Ectodermal cell (in vitro differentiated cells): Measurements from ENCODE around the gene STX16.
"Not testable (repeated sequence)": the region's sequence is repeated elsewhere in the genome, so short reads cannot be mapped to it uniquely, and the experiment has no call there.

Source experiments
- H3K27ac ChIP-seq: 2 replicates; pipeline ENCODE4 v1.7.0; 2013; ENCODE audit warnings: mild to moderate bottlenecking, low read depth, low read length; ENCODE audit not compliant: insufficient read depth, poor library complexity, severe bottlenecking
- H3K27me3 ChIP-seq: 2 replicates; pipeline ENCODE4 v1.7.0; 2013; ENCODE audit warnings: mild to moderate bottlenecking, low read length; ENCODE audit not compliant: insufficient read depth, control insufficient read depth, poor library complexity, severe bottlenecking
- H3K36me3 ChIP-seq: one replicate; pipeline ENCODE4 v1.7.0; 2013; ENCODE audit warnings: low read length; ENCODE audit not compliant: control insufficient read depth, insufficient read depth
- H3K4me1 ChIP-seq: one replicate; pipeline ENCODE4 v1.7.0; 2013; ENCODE audit warnings: low read length; ENCODE audit not compliant: control insufficient read depth, insufficient read depth
- H3K4me3 ChIP-seq: 2 replicates; pipeline ENCODE4 v1.7.0; 2013; ENCODE audit warnings: low read depth, low read length, control low read depth; ENCODE audit not compliant: insufficient read depth
- H3K9me3 ChIP-seq: 2 replicates; pipeline ENCODE4 v1.7.0; 2013; ENCODE audit warnings: mild to moderate bottlenecking, low read length, moderate library complexity; ENCODE audit not compliant: control insufficient read depth
- WGBS, 2 experiments: methylation state at CpG; one replicate each; pipeline ENCODE4 v1.1.7; 2013; ENCODE audit warnings: missing lambda C conversion rate in 2 of 2; 5-methylcytosine and 5-hydroxymethylcytosine counted together

Gene STX16

GRCh38 chr20:58636983-58637421 is 14.1 kb upstream of the STX16 start:
- H3K4me1 ChIP-seq, result peaks cover 4% of the 10 kb centered on the region

GRCh38 chr20:58637466-58638213 is 13.4 kb upstream of the STX16 start:
- Histone ChIP-seq H3K9me3 (no peaks in the 10 kb centered on the region), H3K27me3 (no peaks in the 10 kb centered on the region), H3K4me3 (no peak overlapping the region), H3K4me1 (peaks cover 4% of the 10 kb centered on the region), H3K36me3 (no peaks in the 10 kb centered on the region), H3K27ac (no peak overlapping the region)
- WGBS, 2 experiments, result 92 to 93% methylated on average over 24 of the region's 24 CpGs

More at GRCh38 chr20:58636983-58637421, 14.1 kb upstream of the STX16 start:
- H3K27ac ChIP-seq, result no peak overlapping the region
- H3K36me3 ChIP-seq, result no peaks in the 10 kb centered on the region
- H3K4me3 ChIP-seq, result no peak overlapping the region
- H3K27me3 ChIP-seq, result no peaks in the 10 kb centered on the region
- H3K9me3 ChIP-seq, result no peaks in the 10 kb centered on the region
- WGBS, 2 experiments, result 55 to 59% methylated on average over 8 of the region's 8 CpGs

- WGBS, 2 experiments, result 94% methylated on average over 7 of the region's 7 CpGs
- no peak overlapping the region for H3K4me3 ChIP-seq
- H3K27me3 ChIP-seq, result no peaks in the 10 kb centered on the region
Observed at GRCh38 chr20:58638467-58639181, 12.5 kb upstream of the STX16 start.

GRCh38 chr20:58639182-58640146 is 11.6 kb upstream of the STX16 start:
- Histone ChIP-seq H3K4me3 (no peak overlapping the region), H3K36me3 (no peaks in the 10 kb centered on the region), H3K9me3 (no peaks in the 10 kb centered on the region), H3K4me1 (peaks cover 4% of the 10 kb centered on the region), H3K27me3 (no peaks in the 10 kb centered on the region), H3K27ac (no peak overlapping the region)
- WGBS, 2 experiments, result 92 to 93% methylated on average over 19 of the region's 19 CpGs

More at GRCh38 chr20:58638467-58639181, 12.5 kb upstream of the STX16 start:
- Histone ChIP-seq H3K27ac (no peak overlapping the region), H3K36me3 (no peaks in the 10 kb centered on the region), H3K4me1 (peaks cover 4% of the 10 kb centered on the region), H3K9me3 (no peaks in the 10 kb centered on the region)

- Histone ChIP-seq H3K4me3 (no peak overlapping the region), H3K27ac (no peak overlapping the region), H3K27me3 (no peaks in the 10 kb centered on the region), H3K4me1 (peaks cover 4% of the 10 kb centered on the region), H3K9me3 (no peaks in the 10 kb centered on the region), H3K36me3 (no peaks in the 10 kb centered on the region)
- 89 to 94% methylated on average over 9 of the region's 9 CpGs for WGBS, 2 experiments
Observed at GRCh38 chr20:58640446-58640845, 10.6 kb upstream of the STX16 start.

- Histone ChIP-seq H3K36me3 (no peaks in the 10 kb centered on the region), H3K4me1 (no peaks in the 10 kb centered on the region), H3K9me3 (no peaks in the 10 kb centered on the region), H3K27me3 (no peaks in the 10 kb centered on the region), H3K4me3 (no peak overlapping the region), H3K27ac (no peak overlapping the region)
- WGBS, 2 experiments, result 94 to 95% methylated on average over 9 of the region's 9 CpGs
Observed at GRCh38 chr20:58642441-58642840, 8.6 kb upstream of the STX16 start.

- 88 to 94% methylated on average over 9 of the region's 9 CpGs for WGBS, 2 experiments
- not testable (repeated sequence) for H3K4me3 ChIP-seq, H3K27ac ChIP-seq, H3K9me3 ChIP-seq, H3K4me1 ChIP-seq, H3K27me3 ChIP-seq, H3K36me3 ChIP-seq
Observed at GRCh38 chr20:58642896-58643295, 8.2 kb upstream of the STX16 start.

- Histone ChIP-seq H3K27me3 (peaks cover 14% of the 10 kb centered on the region), H3K4me3 (no peak overlapping the region), H3K4me1 (no peaks in the 10 kb centered on the region), H3K27ac (no peak overlapping the region), H3K36me3 (no peaks in the 10 kb centered on the region), H3K9me3 (no peaks in the 10 kb centered on the region)
- 94 to 96% methylated on average over 5 of the region's 5 CpGs for WGBS, 2 experiments
Observed at GRCh38 chr20:58645412-58645968, 5.6 kb upstream of the STX16 start.

GRCh38 chr20:58646257-58646656 is 4.8 kb upstream of the STX16 start:
- WGBS, 2 experiments, result 97 to 98% methylated on average over 3 of the region's 3 CpGs
- Histone ChIP-seq H3K9me3 (no peaks in the 10 kb centered on the region), H3K27ac (no peak overlapping the region), H3K4me1 (no peaks in the 10 kb centered on the region), H3K27me3 (peaks cover 14% of the 10 kb centered on the region), H3K4me3 (no peak overlapping the region), H3K36me3 (no peaks in the 10 kb centered on the region)
